Kidney (tissue), 14 donors: ENCODE data around the gene AK9. TPM values are rescaled to one million over a fixed set of nuclear protein-coding genes. Genes with fewer than 3 reads are reported as not detected.

Source experiments
- DNase-seq, 5 donors: peaks; one replicate each; pipeline ENCODE4 v3.0.0-alpha.2; 2013 to 2020
- FAIRE-seq: peaks from 2 replicates; lab custom pipeline; 2012; peaks lifted over from hg19 to GRCh38; lab: Jason Lieb, UNC
- H3K27ac ChIP-seq, 2 donors: one replicate each; pipeline ENCODE4 v1.7.0; 2013; ENCODE audit warnings: low read depth in 2 of 2, low read length in 2 of 2, inconsistent platforms in 1 of 2
- H3K27me3 ChIP-seq: one replicate; pipeline ENCODE4 v1.7.1; 2013; ENCODE audit warnings: low read length, inconsistent platforms; ENCODE audit not compliant: control insufficient read depth, insufficient read depth
- H3K36me3 ChIP-seq, 3 donors: one replicate each; pipeline versions ENCODE4 v1.7.0 to v1.7.1; 2013; ENCODE audit warnings: low read length in 3 of 3, control low read depth in 1 of 3, inconsistent platforms in 1 of 3; ENCODE audit not compliant: insufficient read depth in 3 of 3, control insufficient read depth in 2 of 3
- H3K4me1 ChIP-seq, 3 donors: one replicate each; pipeline versions ENCODE4 v1.7.0 to v1.7.1; 2013; ENCODE audit warnings: low read length in 3 of 3, inconsistent platforms in 1 of 3, low read depth in 1 of 3; ENCODE audit not compliant: control insufficient read depth in 2 of 3, insufficient read depth in 2 of 3
- H3K4me3 ChIP-seq, 3 donors: one replicate each; pipeline versions ENCODE4 v1.7.0 to v1.8.1; 2013; ENCODE audit warnings: low read length in 3 of 3, control low read depth in 1 of 3, inconsistent platforms in 1 of 3
- H3K9ac ChIP-seq, 3 donors: one replicate each; pipeline versions ENCODE4 v1.7.0 to v1.7.1; 2013; ENCODE audit warnings: low read length in 3 of 3, control low read depth in 1 of 3, inconsistent platforms in 1 of 3
- H3K9me3 ChIP-seq, 3 donors: one replicate each; pipeline versions ENCODE4 v1.7.0 to v1.7.1; 2013; ENCODE audit warnings: low read length in 3 of 3, control low read depth in 1 of 3, inconsistent platforms in 1 of 3; ENCODE audit not compliant: control insufficient read depth in 2 of 3, insufficient read depth in 1 of 3
- CTCF ChIP-seq: IDR thresholded peaks from 3 replicates; pipeline ENCODE4 v1.5.1; 2012; ENCODE audit warnings: mild to moderate bottlenecking, moderate library complexity, borderline replicate concordance; ENCODE audit not compliant: insufficient read depth; ENCODE audit errors: extremely low read depth
- intact Hi-C: fragments of 100-400 bp; cut with DNase I; formaldehyde crosslinking; loops from one replicate; pipeline ENCODE4 v1.11.1; 2022
- polyA plus RNA-seq: library from polyadenylated mRNA; stranded (reverse); fragments of 350-450 nt; fragmentation: Illumina TruSeq; extraction: RNeasy Lipid Tissue Mini Kit (QIAGEN cat#74804); gene quantifications from one replicate; pipeline ENCODE4 v1.2.3, GENCODE V29; 2014; ENCODE audit warnings: low read depth, low replicate concordance; ENCODE audit not compliant: insufficient read depth
- total RNA-seq: library from RNA; stranded (reverse); fragmentation: NEBNext Ultra II Directional; extraction: Animal tissue kit (Norgen Biotek cat#: 25700); gene quantifications from one replicate; pipeline ENCODE4 v1.2.1, GENCODE V29; 2021
- donor health status: control.
- donor health status: control.
- donor health status: control.
- donor health status: control.
- donor health status: control.
- donor health status: DM: yes; HTN: yes; CAD: no.
- donor health status: Normal renal cell carcinoma (clear cell type).

AK9 gene
- total and polyA plus RNA-seq, 2 donors from 2014 or later = 4.6 to 10.9 TPM

DNA sequence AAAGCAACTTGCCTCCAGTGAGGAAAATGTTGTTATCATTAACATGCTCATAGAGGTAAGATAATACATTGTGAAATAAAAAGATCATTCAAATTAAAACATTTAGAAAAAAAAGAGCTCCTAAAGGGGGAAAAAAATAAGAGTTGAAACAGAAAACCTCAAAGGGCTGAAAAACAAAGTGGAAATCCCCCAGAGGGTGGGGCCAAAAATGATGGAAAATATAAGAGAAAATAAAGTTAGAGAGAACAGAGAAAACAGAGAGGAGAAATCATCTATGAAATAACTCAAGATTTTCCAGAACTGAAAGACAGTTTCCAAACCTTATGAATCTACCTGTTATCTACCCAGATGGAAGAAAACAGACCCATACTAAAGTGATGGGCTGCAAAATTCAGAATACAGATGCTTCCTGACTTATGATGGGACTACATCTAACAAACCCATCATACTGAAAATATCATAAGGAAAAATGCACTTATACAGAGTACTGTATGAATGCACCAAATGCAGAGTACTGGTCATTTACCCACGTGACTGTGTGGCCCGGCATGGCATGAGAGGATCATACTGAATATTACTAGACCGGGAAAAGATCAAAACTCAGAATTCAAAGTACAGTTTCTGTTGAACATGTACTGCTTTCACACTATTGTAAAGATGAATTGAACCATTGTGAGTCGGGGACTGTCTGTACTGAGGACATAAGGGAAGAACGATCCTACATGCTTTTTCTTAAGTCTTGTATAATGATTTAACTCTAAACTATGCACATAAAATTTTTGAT is 212.0 kb downstream of the AK9 start:
- H3K9me3 ChIP-seq = no peaks in the 10 kb centered on the region
- no peaks in the 10 kb centered on the region for H3K27me3 ChIP-seq
- intact Hi-C loops = no loop called here
- no peak overlapping the region for H3K27ac ChIP-seq
- no peak for DNase-seq
- peak overlapping the region in 2 of 3 donors; percentile 35 to 42 for H3K4me3 ChIP-seq
- H3K36me3 ChIP-seq = peaks cover 2 to 8% (median 4%) of the 10 kb centered on the region in 3 donors
- peaks cover 0 to 31% (median 15%) of the 10 kb centered on the region in 3 donors for H3K4me1 ChIP-seq
- TF ChIP-seq CTCF = no peak
- no peak for FAIRE-seq
- peak overlapping the region in 1 of 3 donors; percentile 29 for H3K9ac ChIP-seq

GRCh38 chr6:109478222-109478805 is 212.7 kb downstream of the AK9 start:
- peaks cover 2 to 10% (median 10%) of the 10 kb centered on the region in 3 donors for H3K36me3 ChIP-seq
- no peaks in the 10 kb centered on the region for H3K27me3 ChIP-seq
- H3K9me3 ChIP-seq = no peaks in the 10 kb centered on the region
- intact Hi-C loops = no loop called here
- TF ChIP-seq CTCF = no peak
- DNase-seq (no peak), FAIRE-seq (no peak)
- H3K27ac ChIP-seq = peak overlapping the region in 1 of 2 donors; percentile 25
- H3K4me3 ChIP-seq = peak overlapping the region in 1 of 3 donors; percentile 21
- peaks cover 0 to 31% (median 15%) of the 10 kb centered on the region in 3 donors for H3K4me1 ChIP-seq
- H3K9ac ChIP-seq = peak overlapping the region in 1 of 3 donors; percentile 29

- peaks cover 0 to 31% (median 15%) of the 10 kb centered on the region in 3 donors for H3K4me1 ChIP-seq
- FAIRE-seq = no peak
- peaks cover 2 to 15% (median 11%) of the 10 kb centered on the region in 3 donors for H3K36me3 ChIP-seq
- intact Hi-C loops = no loop called here
- no peak for TF ChIP-seq CTCF
- DNase-seq = peak in 3 of 5 donors; percentile 28 to 73 (median 73)
- peak overlapping the region; percentile 1 to 25 for H3K27ac ChIP-seq
- H3K27me3 ChIP-seq = no peaks in the 10 kb centered on the region
- H3K9ac ChIP-seq = peak overlapping the region in 1 of 3 donors; percentile 29
- peak overlapping the region in 1 of 3 donors; percentile 24 for H3K4me3 ChIP-seq
- no peaks in the 10 kb centered on the region for H3K9me3 ChIP-seq
These were observed 213.3 kb downstream of the AK9 start for GRCh38 chr6:109477725-109478124.
